ENCODE results near the gene CYTIP.

The CYTIP gene

GRCh38 chr2:157460897-157461296 is 17.0 kb upstream of the CYTIP start:
- DNase-seq: no peak

GRCh38 chr2:157460384-157460837 is 16.5 kb upstream of the CYTIP start:
- DNase-seq: no peak

GRCh38 chr2:157459486-157459885 is 15.6 kb upstream of the CYTIP start:
- no peak for DNase-seq

- no peak for DNase-seq
Measured at GRCh38 chr2:157447741-157448140, 3.9 kb upstream of the CYTIP start.

GRCh38 chr2:157447031-157447430 is 3.1 kb upstream of the CYTIP start:
- DNase-seq: no peak

- no peak for DNase-seq
Measured at GRCh38 chr2:157444641-157445040, 752 bp upstream of the CYTIP start.

- DNase-seq: no peak
Measured at GRCh38 chr2:157443090-157443489, 799 bp downstream of the CYTIP start.

- no peak for DNase-seq
Measured at GRCh38 chr2:157442636-157443035, 1.3 kb downstream of the CYTIP start.

- DNase-seq: no peak
Measured at GRCh38 chr2:157442191-157442590, 1.7 kb downstream of the CYTIP start.

GRCh38 chr2:157441072-157441454 is 2.8 kb downstream of the CYTIP start:
- no peak for DNase-seq

GRCh38 chr2:157440404-157441071 is 3.4 kb downstream of the CYTIP start:
- DNase-seq: no peak

- no peak for DNase-seq
Measured at GRCh38 chr2:157439824-157440186, 4.1 kb downstream of the CYTIP start.

- no peak for DNase-seq
Measured at GRCh38 chr2:157438863-157439823, 4.7 kb downstream of the CYTIP start.

GRCh38 chr2:157433394-157433793 is 10.5 kb downstream of the CYTIP start:
- DNase-seq: no peak

- no peak for DNase-seq
Measured at GRCh38 chr2:157432475-157433106, 11.3 kb downstream of the CYTIP start.

- no peak for DNase-seq
Measured at GRCh38 chr2:157431176-157431575, 12.7 kb downstream of the CYTIP start.

- no peak for DNase-seq
Measured at GRCh38 chr2:157428500-157429175, 15.3 kb downstream of the CYTIP start.

- no peak for DNase-seq
Measured at GRCh38 chr2:157427922-157428303, 16.0 kb downstream of the CYTIP start.

- DNase-seq: no peak
Measured at GRCh38 chr2:157427003-157427921, 16.6 kb downstream of the CYTIP start.

GRCh38 chr2:157426477-157426994 is 17.4 kb downstream of the CYTIP start:
- DNase-seq: no peak

- DNase-seq: no peak
Measured at GRCh38 chr2:157424374-157424773, 19.5 kb downstream of the CYTIP start.

- no peak for DNase-seq
Measured at GRCh38 chr2:157421964-157422363, 21.9 kb downstream of the CYTIP start.

All from NCI-H1417 (cell line).